ENCODE results near the gene CEMIP2.
A peak's percentile ranks its signal among the peaks of the same experiment; 100 is the strongest.
"Not testable (repeated sequence)": the region's sequence is repeated elsewhere in the genome, so short reads cannot be mapped to it uniquely, and the experiment has no call there.

Gene CEMIP2

DNA sequence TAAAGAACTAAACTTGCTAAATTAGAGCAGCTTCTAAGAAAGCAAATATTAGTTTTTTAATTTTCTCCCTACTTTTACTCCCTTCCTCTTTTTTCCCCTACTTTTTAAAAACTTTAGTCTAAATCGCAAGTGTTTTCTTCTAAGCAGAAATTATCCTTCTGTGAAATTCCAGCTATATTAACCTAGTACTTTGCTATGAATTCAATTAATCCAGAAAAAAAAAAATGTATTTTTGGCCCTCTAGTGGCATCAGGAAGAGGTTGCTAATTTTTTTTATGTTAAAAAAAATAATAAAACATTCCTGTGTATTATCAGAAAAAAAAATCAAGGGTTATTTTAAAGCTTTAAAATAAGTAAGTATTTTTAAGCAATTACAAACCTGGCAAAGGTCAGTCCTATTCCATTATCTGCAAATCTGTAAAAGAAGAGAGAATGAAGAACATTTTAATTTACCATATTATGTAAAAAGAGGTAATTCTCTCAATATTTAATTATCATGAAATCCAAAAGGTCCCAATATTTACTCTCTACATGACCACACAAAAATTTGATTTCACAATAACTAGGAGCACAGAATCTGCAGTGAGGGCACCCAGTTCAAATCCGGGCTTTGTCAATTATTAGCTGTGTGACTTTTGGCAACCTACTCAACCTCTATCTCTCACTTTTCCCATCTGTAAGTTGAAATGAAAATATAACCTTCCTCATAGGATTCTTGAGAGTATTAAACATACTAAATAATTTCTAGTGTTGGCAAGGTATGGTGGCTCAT is 52.0 kb downstream of the CEMIP2 start:
- no peak for DNase-seq (ENCODE audit: low read depth in 2 of 2)

DNA sequence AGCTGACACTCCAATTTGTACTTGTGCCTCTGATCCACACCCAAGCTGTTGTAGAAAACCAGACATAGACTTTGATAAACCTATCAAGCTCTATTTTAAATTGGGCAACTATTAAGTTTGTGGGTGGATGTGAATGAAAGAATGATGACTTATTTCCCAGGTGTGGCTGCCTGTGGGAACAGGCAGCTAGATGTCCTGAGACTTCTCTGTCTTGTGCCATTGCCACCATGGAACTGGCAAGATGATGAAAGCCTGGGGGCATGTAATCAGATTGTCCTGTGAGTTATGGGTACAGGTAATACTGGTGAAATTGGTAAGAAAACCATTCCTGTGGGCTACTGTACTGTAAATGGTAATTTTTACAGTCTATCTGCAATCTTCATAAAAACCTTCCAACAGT is 57.5 kb downstream of the CEMIP2 start:
- DNase-seq (ENCODE audit: low read depth in 2 of 2), result no peak

DNA sequence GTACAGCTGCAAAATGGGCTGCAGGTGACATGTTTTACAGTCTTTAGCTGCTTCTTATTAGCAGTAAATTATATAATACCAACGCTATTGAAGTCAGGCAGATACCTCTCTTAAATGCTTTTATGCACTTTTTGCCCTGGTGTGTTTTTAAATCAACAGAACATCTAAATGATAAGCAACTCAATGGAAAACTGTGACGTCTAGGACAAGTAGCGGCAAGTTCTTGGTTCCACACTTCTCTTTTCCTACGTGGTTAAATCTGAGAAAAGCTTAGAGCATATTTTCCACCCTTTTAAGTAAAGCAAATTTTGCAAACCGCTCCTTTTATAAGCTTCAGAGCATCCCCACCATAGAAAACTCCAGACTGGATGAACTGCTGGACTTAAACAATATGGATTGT is 58.1 kb downstream of the CEMIP2 start:
- DNase-seq (ENCODE audit: low read depth in 2 of 2), result no peak

DNA sequence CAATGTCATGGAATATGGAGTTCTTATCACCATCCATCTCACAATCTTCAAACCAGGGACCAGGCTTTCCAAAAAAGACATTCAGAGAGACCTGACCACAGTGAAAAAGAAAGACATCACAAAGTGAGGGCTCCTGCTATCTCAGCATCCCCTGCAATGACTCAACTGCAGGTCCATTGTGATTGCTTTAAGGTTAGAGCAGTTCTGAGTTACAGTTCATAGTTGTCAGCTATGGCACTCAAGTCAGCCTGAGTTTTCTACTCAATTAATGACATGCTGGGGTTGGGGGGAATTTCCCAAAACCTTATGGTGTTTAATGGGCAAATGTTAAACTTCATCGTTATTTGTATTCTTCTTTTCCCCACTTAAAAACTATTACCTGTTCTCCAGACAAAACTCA is 58.9 kb downstream of the CEMIP2 start:
- no peak for DNase-seq (ENCODE audit: low read depth in 2 of 2)

DNA sequence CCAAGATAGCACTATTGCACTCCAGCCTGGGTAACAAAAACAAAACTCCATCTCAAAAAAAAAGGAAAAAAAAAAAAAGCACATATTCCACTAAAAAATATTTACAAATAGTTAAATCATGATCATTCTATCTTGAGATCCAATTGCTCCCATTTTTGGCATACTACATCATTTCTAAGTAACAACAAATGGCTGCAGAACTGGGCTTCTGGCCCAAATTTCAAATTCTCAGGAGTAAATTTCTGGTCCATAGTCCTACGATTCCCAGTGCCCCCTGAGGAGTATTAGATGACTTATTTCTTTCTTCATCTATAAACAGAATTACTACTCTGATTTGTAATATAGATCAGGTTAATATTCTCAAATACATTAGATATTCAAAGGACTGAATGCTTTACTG is 62.1 kb downstream of the CEMIP2 start:
- no peak for DNase-seq (ENCODE audit: low read depth in 2 of 2)

DNA sequence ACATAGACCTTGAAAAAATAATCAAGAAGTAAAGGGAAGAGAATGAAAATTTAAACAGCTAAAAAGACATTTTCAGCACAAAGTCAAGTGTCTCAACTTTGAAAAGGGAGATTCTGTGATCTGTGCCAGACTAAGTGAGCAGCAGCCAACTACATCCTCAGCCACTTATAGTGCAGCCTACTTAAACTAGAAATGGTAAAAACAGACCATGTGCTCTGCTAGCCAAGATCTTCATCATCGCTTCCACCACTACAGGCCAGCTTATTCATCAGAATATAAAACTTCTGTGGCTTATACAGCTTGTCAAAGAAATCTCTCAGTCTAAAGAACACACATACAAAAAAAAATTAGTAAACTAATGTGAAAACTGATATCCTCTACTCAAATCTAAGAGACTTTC is 63.5 kb downstream of the CEMIP2 start:
- no peak for DNase-seq (ENCODE audit: low read depth in 2 of 2)

DNA sequence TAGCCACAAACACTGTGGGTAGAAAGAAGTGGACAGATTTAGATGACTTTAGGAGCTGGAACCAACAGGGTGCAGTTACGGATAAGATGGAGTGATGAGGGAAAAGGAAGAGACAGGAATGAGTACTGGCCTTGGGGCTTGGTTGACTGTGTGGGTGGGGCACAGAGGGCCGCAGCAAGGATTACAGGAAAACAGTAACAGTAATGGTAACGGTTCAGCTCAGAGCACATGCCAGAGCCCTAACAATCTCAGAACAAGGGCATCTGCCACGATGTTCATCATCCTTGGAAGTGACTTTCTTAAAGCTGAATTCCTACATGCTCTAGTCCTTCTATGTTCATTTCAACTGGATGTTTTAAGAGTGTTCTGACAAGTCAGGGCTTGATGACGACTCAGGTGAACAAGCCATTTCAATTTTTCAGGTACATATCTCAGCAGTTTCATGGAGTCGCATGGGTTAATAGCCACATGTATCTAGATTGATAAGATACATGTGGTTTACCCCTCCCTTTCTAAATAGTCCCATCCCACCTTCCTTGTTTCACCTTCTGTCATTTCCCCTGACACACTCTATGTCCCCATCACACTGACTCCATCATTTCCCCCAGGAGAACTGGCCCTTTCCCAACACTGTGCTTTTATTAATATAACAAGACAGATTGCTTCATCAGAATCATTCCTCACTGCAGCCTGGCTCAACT is 65.0 kb downstream of the CEMIP2 start:
- DNase-seq (ENCODE audit: low read depth in 2 of 2), result no peak

DNA sequence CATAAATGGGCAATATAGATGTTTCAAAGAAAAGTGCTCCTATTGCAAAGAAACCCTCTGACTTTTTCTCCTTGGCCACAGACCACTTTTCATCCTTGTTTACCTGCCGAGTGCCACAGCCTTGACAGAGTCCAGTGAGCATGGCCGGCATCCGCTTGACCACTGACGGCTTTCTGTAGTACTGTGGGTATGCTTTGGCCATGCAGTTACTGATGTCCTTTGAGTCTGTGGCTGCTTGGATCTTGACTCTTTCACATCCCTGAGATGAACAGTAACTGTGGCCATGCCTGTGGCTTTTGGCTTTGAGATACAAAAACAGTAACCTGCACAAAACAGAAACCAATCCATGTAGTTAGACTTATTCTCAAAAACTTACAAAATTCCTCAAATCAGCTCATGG is 70.4 kb downstream of the CEMIP2 start:
- DNase-seq (ENCODE audit: low read depth in 2 of 2), result no peak

DNA sequence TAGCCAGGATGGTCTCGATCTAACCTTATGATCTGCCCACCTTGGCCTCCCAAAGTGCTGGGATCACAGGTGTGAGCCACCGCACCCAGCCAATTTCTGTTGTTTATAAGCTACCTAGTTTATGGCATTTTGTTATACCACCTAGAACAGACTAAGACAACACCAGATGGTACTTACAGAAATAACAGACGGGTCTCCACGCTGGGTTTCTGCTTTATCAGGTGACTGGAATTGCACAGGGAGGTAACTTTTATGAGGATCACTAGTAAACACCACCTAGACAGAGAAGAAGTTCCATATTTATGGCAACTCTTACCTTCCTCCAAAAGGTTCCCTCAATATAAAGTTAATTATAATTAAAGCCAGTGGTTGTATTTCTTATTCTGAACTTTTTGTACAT is 74.0 kb downstream of the CEMIP2 start:
- DNase-seq (ENCODE audit: low read depth in 2 of 2), result no peak

DNA sequence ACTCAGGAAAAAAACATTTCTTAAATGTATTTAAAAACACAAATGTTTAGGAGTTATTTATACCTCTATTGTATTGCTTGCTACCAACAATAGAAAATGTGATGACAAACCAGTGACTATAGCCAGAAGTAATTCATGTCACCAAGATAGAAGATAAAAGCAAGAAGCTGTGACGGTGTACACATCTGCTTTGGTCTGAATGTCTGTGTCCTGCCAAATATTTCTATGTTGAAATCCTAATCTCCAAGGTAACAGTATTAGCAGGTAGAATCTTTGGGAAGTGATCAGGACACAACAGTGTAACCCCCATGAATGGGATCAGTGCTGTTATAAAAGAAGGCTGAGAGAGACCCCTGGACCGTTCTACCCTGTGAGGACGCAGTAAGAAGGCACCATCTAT is 74.7 kb downstream of the CEMIP2 start:
- DNase-seq (ENCODE audit: low read depth in 2 of 2), result no peak

DNA sequence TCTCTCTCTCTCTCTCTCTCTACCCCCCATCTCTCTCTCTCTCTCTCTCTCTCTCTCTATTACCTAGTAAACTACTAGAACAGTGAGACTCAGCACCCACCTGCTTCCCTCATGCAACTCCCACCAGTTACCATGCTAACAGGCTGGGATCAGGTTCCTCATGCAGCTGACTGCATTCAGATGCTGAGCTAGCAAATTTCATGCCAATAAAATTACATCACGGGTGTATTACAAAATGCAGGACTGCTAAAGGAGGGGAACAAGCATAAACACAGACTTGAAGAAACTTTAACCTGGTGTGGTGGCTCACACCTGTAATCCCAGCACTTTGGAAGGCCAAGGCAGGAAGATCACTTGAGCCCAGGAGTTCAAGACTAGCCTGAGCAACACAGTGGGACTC is 76.0 kb downstream of the CEMIP2 start:
- no peak for DNase-seq (ENCODE audit: low read depth in 2 of 2)

DNA sequence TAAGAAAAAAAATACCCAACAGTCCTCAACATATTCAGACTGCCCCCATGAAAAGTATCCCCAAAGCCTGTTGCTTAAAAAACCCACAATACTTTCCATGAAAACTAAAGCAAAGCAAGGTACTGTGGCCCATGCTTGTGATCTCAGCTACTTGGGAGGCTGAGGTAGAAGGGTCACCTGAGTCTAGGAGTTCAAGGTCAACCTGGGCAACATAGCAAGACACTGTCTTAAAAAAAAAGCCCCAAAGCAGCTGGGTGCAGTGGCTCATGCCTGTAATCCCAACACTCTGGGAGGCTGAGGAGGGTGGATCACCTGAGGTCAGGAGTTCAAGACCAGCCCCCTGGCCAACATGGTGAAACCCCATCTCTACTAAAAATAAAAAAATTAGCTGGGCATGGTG is 76.7 kb downstream of the CEMIP2 start:
- DNase-seq (ENCODE audit: low read depth in 2 of 2), result not testable (repeated sequence)

DNA sequence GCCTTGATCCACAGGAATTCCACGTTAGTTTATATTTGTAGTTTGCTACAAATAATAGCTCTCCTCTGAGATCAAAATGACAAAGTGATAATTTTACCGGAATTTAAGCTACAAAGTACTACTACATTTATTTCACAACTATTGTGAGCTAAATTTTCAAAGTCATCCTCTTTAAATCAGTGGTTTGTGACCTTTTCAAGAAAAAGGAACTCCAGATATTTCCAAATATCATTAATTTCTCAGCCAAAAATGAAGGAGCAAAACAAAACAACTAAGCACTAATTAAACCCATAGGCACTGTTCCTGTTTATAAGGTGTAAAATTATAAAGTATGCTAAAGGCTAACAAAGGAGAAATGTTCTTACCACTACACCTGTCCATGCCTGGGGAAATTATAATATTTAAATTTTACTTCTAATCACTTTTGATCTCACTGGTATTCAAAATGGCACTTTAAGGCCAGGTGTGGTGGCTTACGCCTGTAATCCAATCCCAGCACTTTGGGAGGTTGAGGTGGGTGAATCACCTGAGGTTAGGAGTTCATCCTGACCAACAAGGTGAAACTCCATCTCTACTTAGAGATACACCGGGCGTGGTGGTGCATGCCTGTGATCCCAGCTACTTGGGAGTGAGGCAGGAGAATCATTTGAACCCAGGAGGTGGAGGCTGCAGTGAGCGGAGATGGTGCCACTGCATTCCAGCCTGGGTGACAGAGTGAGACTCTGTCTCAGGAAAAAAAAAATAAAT is 77.5 kb downstream of the CEMIP2 start:
- no peak for DNase-seq (ENCODE audit: low read depth in 2 of 2)

DNA sequence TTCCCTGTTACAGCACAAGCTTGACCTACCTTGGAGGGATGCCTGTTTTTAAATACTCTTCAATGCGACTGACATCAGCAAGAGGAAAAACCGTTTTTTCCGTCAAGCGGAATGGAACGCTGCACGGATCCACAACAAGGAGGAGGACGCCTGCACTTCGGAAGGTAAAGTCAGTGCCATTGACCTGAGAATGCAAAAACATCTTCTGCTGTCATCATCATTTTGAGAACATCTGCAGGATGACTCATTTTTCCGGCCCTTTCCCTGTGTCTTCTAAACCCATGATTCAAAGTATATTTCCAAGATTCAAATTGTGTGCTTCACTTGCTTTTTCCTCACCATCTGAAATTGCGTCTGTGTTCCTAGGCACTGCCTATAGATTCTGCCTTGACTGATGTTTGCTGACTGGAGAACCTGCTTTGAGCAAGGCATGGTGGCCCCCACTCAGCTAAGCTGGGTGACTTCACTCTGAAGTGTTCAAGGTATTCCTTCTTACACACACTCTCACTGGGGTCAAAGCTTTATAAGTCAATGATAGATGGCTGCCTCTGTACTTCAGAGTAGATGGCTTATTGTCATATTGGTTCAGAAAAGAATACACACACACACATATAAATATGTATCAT is 78.1 kb downstream of the CEMIP2 start:
- no peak for DNase-seq (ENCODE audit: low read depth in 2 of 2)

DNA sequence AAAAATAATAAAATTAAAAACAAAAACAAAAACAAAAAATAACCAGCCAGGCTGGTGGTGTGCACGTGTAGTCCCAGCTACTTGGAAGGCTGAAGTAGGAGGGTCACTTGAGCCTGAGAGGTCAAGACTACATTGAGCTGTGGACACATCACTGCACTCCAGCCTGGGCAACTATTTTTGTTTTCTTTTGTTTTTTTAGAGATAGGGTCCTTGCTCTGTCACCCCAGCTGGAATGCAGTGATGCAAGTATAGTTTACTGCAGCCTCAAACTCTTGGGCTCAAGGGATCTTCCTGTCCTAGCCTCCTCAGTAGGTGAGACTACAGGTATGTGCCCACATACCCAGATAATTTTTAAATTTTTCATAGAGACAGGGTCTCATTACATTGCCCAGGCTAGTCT is 80.6 kb downstream of the CEMIP2 start:
- no peak for DNase-seq (ENCODE audit: low read depth in 2 of 2)

DNA sequence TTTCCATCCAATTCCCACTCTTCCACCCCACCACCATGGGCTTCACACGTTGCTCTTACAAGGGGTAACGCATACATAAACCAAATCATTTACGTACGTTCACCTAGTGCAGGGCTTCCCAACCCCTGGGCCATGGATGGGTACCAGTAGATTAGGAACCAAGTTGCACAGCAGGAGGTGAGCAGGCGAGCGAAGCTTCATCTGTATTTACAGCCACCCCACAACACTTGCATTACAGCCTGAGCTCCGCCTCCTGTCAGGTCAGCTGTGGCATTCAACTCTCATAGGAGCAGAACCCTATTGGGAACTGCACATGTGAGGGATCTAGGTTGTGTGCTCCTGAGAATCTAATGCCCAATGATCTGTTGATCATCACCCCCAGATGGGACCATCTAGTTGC is 82.3 kb downstream of the CEMIP2 start:
- no peak for DNase-seq (ENCODE audit: low read depth in 2 of 2)

DNA sequence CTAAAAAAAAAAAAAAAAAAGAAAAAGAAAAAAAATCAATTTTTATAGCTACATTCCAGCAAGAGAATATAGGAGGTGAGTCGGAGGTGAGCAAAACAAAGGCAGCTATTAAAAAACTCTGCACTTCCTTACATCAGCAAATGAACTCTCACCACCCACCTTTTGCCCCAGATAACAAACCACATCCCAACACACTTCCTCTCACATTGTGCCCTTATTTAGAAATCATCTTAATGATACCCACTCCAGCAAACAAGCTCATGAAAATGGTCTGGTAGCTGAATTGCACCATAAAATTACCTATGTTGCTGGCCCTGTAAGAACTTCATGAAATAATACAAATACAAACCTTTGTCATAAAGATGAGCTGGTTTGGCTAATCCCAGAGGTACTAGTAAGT is 82.9 kb downstream of the CEMIP2 start:
- peak in 1 of 2 donors; percentile 8 for DNase-seq (ENCODE audit: low read depth in 2 of 2)

DNA sequence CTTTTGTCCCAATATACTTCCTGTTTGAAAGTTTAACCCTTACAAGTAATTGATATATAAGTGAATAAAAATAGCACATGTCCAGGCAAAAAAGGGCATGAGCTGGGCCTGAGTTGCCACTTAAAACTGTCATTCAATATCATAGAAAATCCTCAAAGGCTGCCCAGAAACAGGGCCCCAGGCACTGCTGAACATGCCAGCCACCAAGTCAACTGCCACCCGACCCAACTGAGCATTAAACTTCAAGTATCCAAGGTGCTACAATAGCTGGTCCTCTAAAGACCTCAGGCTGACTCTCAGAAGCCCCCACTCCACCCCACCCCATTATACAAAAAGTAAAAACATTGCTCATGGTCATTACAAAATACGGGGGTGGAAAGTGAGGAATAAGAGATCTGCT is 83.7 kb downstream of the CEMIP2 start:
- no peak for DNase-seq (ENCODE audit: low read depth in 2 of 2)

DNA sequence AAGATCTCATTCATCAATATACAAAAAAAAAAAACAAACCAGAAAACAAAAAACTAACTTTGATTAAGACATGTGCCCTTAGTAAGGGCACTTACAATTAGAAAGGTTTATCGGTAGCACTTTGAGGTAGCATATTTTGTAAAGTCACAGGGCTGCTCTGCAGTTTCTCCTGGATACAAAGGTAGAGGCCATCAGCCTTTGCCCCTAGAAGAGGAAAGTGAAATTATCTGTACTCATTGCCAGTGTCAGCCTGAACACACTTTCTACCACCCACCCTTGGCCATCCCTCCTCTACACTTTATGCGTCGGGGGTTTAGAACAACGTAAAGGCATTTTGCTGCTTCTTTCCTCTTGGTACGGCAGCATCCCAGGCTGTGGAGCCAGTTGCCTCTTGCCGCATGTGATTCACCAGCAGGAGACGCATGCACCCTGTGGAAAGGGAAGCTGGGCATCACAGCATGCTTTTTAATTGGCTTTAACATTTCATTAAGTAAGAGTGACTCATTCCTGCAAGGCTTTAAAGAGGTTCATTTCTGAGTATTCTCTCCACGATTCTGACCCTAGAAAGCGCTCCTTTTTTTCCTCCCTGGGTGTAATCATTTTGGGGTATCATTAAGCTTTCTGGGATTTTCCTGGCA is 84.6 kb downstream of the CEMIP2 start:
- DNase-seq (ENCODE audit: low read depth in 2 of 2), result no peak

DNA sequence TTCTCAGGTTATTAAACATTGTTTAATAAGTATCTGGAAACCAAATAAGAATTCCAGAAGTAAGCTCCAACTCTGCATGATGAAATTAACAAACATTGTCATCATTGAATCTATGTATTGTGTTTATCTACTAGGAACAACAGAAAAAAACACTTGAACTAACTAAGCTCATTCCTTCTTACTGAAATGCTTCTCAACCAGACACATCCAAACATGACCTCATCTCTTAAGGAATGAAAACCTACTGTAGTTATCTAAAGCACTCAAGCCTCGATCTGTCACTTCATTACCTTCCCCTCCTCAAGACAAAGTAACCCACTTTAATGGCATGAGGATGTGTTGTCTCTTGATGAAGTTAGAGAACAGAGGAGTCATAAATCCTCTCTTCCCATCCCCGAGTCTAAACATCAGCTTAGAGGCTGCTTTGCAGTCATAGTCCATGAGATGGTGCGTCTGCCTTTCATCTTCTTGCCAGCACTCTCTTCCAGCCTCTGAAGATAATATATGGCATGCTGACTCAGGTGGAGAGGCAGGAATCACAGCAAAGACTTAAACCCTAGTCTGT is 86.5 kb downstream of the CEMIP2 start:
- DNase-seq (ENCODE audit: low read depth in 2 of 2), result no peak

DNA sequence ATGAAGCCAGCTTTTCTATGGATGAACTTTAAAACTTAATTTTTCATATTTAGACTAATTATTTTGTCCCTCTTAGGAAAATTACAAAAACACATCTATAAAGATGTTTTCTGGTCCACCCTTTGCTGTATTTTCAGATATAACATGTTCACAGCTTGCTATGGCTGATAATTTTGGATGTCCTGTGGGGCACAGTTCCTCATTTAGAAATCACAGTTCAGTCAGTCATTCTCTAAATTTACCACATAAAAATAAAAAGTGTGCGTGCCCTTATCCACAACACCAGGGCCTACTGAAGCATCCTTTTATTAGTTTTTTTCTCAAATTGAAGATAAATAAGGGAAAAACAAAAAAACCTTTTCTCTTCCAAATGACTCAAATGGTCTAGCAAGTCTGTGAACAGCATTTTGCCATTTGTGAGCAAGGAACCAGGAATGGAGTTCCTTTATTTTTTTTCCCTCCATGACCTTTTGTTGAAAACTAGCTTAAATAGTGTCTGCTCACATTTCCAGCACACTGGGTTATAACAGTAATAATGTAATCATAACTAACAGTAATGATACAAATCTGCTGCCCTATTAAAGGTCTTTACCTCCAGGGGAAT is 87.1 kb downstream of the CEMIP2 start:
- no peak for DNase-seq (ENCODE audit: low read depth in 2 of 2)

Data from stimulated activated CD8-positive, alpha-beta memory T cell treated with anti-CD3 and anti-CD28 coated beads, Interleukin-2, amount 100 ng/mL, for 1 hour (primary cell).